GM18868 (cell line): ENCODE results near the gene SSR4.
A peak's percentile ranks its signal among the peaks of the same experiment; 100 is the strongest.
"Not testable (repeated sequence)": the region's sequence is repeated elsewhere in the genome, so short reads cannot be mapped to it uniquely, and the experiment has no call there.

ENCODE experiments used
- ATAC-seq: cut with Tn5 transposase; IDR thresholded peaks from one replicate; pipeline ENCODE4 v1.9.1; 2021; ENCODE audit warnings: mild to moderate bottlenecking, moderate library complexity; ENCODE audit not compliant: unreplicated experiment

Gene SSR4

GRCh38 chrX:153794018-153794896 lies at the start of gene SSR4, which contains the start of gene IDH3G:
SSR4 (plus strand) TSS chrX:153794668; CDS start chrX:153794688, 20 bp downstream.
IDH3G (minus strand) TSS chrX:153794375; CDS start chrX:153794326, 49 bp downstream.
- ATAC-seq: peak; percentile 92

DNA sequence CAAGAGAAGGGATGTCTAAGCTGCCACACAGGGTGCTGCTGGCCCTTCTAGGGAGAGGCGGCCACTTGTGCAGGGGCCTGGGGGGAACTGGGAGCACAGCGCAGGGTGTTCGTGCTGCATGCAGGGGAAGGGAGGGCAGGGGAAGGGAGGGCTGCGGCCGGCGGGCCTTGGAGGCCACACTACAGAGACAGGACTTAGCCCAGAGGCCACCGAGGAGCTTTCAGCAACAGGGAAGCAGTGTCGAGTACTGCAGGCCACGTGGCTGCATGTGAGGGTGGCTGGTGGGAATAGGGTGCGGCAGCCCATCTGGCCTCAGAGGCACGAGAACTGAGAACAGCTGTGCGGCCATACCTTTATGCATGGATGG lies 49.4 kb upstream of the SSR4 start:
- not testable (repeated sequence) for ATAC-seq

DNA sequence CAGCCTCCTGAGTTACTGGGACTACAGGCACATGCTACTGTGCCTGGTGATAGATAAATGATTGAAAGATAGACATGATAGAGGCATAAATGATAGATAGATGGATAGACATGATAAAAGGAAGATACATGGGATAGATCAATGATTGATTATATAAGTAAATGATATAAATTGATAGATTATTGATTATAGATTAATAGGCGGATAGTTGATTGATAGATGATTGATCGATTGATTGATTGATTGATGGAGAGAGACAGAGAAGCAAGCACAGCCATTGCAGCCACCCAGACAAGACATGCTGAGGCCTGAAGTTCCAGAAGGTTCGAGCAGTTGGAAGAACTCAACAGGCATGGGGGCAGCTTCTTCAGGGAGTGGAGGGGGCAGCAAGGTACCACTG lies 48.1 kb upstream of the SSR4 start:
- ATAC-seq: no peak

GRCh38 chrX:153746991-153747390 lies 47.5 kb upstream of the SSR4 start:
- ATAC-seq: not testable (repeated sequence)

- ATAC-seq: not testable (repeated sequence)
Measured at GRCh38 chrX:153749017-153749416, 45.5 kb upstream of the SSR4 start.

GRCh38 chrX:153750127-153750774 lies 44.2 kb upstream of the SSR4 start:
- no peak for ATAC-seq

- no peak for ATAC-seq
Measured at GRCh38 chrX:153755136-153755535, 39.3 kb upstream of the SSR4 start.

DNA sequence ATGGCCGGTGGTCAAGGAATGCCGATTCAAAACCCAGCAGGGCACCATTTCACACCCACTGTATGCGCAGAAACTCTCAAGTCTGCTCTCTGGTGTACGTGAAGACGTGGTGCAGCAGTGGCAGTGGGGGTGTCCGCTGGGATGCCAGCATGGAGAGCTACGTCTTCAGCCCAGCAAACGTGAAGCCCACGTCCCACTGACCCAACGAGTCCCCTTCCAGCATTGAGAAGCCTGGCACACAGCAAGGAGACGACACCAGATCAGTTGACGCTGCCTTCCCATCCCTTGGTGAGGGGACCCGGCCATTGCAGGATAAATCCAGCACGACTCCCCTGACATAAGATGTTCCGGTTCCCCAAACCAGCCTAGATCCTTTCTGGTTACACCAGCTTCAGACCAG lies 32.6 kb upstream of the SSR4 start:
- ATAC-seq: no peak

GRCh38 chrX:153762626-153763173 lies 31.8 kb upstream of the SSR4 start:
- no peak for ATAC-seq

DNA sequence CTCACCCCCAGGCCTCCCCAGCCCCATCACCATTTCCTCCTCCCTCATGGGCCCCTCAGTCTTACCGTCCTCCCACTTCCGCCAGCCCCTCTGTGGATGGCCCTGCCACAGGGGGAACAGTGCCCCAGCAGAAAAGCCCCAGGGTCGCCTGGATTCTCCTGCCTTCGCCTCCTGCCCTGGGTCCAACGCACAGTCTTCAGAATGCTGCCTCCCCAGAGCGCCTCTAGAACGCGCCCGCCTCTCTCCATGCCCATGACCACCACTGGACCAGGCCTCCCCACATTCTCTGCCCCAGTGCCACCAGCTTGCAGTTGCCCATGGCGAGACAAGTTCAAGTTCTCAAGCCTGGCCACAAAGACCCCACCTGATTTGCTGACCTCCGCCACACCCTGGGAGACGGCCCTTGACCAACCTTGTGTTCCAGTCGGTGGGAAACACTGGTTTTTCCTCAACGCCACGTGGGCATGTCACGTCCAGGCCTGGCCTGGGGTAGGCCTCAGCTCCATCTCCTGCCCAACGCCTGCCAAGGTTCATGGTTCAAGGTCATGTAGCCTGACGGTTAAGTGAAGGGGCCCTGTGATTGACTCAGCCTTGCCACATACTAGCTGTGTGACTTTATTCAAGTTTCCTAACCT lies 31.1 kb upstream of the SSR4 start:
- no peak for ATAC-seq

GRCh38 chrX:153763989-153764755 lies 30.3 kb upstream of the SSR4 start, which contains the start of gene PLXNB3:
PLXNB3 (plus strand) TSS chrX:153764249; CDS start chrX:153765536, 1,287 bp downstream.
- ATAC-seq: no peak

GRCh38 chrX:153764786-153765137 lies 29.7 kb upstream of the SSR4 start:
- ATAC-seq: no peak

GRCh38 chrX:153765138-153766079 lies 29.1 kb upstream of the SSR4 start:
- no peak for ATAC-seq

GRCh38 chrX:153766098-153766817 lies 28.2 kb upstream of the SSR4 start:
- ATAC-seq: no peak

DNA sequence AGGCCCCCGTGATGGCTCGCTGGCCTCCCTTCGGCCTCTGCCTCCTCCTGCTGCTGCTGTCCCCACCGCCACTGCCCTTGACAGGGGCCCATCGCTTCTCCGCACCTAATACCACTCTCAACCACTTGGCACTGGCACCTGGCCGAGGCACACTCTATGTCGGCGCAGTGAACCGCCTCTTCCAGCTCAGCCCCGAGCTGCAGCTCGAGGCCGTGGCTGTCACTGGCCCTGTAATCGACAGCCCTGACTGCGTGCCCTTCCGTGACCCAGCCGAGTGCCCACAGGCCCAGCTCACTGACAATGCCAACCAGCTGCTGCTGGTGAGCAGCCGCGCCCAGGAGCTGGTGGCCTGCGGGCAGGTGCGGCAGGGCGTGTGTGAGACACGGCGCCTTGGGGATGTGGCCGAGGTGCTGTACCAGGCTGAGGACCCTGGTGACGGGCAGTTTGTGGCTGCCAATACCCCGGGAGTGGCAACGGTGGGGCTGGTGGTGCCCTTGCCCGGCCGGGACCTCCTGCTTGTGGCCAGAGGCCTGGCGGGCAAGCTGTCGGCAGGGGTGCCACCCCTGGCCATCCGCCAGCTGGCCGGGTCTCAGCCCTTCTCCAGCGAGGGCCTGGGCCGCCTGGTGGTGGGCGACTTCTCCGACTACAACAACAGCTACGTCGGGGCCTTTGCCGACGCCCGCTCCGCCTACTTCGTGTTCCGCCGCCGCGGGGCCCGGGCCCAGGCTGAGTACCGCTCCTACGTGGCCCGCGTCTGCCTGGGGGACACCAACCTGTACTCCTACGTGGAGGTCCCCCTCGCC lies 27.4 kb upstream of the SSR4 start:
- ATAC-seq: no peak

DNA sequence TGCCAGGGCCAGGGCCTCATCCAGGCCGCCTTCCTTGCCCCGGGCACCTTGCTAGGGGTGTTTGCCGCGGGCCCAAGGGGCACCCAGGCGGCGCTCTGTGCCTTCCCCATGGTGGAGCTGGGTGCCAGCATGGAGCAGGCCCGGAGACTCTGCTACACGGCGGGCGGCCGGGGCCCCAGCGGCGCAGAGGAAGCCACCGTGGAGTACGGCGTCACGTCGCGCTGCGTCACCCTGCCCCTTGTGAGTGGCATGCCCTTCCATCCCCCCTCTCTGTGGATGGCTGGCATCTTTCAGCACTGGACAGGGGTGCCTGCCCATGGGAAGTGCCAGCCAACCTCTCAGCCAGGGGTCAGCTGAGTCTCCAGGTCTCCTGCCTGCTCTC lies 26.8 kb upstream of the SSR4 start:
- ATAC-seq: no peak

DNA sequence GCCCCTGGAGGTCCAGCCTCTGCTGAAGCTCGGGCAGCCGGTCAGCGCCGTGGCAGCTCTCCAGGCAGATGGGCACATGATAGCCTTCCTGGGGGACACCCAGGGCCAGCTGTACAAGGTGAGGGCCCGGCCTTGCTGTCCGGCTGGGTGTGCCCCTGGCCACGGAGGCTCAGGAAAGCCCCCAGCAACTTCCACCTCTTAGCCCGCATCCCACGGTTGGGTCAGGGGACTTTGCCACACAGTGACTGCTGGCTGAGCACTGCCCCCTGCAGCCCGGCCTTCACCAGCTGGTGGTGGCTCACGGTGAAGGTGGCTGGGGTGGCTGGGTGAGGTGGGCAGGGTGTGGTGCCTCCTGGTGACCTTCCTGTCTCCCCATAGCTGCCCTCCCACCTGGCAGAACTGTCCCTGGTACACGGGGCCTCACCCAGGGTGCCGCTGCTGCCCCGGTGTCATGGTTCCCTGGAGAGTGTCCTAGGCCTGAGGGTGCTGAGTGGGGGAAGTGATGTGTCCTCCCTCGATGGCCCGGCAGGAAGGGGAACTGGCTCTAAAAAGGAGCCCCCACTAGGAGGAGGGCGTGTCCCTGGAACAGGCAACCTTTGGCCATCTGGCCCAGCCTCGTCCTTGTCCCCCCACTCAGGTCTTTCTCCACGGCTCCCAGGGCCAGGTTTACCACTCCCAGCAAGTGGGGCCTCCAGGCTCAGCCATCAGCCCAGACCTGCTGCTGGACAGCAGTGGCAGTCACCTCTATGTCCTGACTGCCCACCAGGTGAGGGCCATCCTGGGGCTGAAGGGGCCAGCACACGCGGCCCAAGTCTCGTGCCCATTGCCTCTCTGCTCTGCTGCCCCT lies 25.9 kb upstream of the SSR4 start:
- no peak for ATAC-seq
